MM.1S (cell line): ENCODE data around the gene RBM12.

Source experiments
- DNase-seq: peaks from one replicate; pipeline ENCODE4 v3.0.0-alpha.2; 2015
- H2AFZ ChIP-seq: fragments of 300-600 bp; sonication (generic); 2 replicates; pipeline ENCODE4 v1.6.0; 2016; ENCODE audit warnings: antibody characterized with exemption, low read length
- H3F3A ChIP-seq: fragments of 300-600 bp; sonication (generic); 2 replicates; pipeline ENCODE4 v1.6.1; 2016; ENCODE audit warnings: mild to moderate bottlenecking, antibody characterized with exemption, low read length, moderate library complexity, mixed read lengths; ENCODE audit not compliant: insufficient read depth
- H3K27ac ChIP-seq: fragments of 300-600 bp; sonication (generic); 2 replicates; pipeline ENCODE4 v1.5.1; 2016; ENCODE audit warnings: mild to moderate bottlenecking, low read length
- H3K27me3 ChIP-seq: fragments of 300-600 bp; sonication (generic); replicated peaks from 2 replicates; pipeline ENCODE4 v1.6.0; 2016; ENCODE audit warnings: low read length; ENCODE audit not compliant: insufficient read depth
- H3K36me3 ChIP-seq: fragments of 300-600 bp; sonication (generic); replicated peaks from 2 replicates; pipeline ENCODE4 v1.6.1; 2016; ENCODE audit warnings: mild to moderate bottlenecking, low read length, mixed read lengths; ENCODE audit not compliant: insufficient read depth
- H3K4me1 ChIP-seq: fragments of 300-600 bp; sonication (generic); 2 replicates; pipeline ENCODE4 v1.6.1; 2016; ENCODE audit warnings: low read length, mixed read lengths
- H3K4me2 ChIP-seq: fragments of 300-600 bp; sonication (generic); 2 replicates; pipeline ENCODE4 v1.6.0; 2016; ENCODE audit warnings: low read depth, low read length
- H3K4me3 ChIP-seq: fragments of 300-600 bp; sonication (generic); 2 replicates; pipeline ENCODE4 v1.5.1; 2016; ENCODE audit warnings: low read length, mixed read lengths
- H3K79me2 ChIP-seq: fragments of 300-600 bp; sonication (generic); 2 replicates; pipeline ENCODE4 v1.6.1; 2016; ENCODE audit warnings: mixed run types, low read length, mixed read lengths
- H3K9ac ChIP-seq: fragments of 300-600 bp; sonication (generic); 2 replicates; pipeline ENCODE4 v1.6.1; 2016; ENCODE audit warnings: low read length, mixed read lengths
- H3K9me2 ChIP-seq: fragments of 300-600 bp; sonication (generic); replicated peaks from 2 replicates; pipeline ENCODE4 v1.6.1; 2016; ENCODE audit warnings: mild to moderate bottlenecking, low read length, mixed read lengths; ENCODE audit not compliant: insufficient read depth
- H3K9me3 ChIP-seq: fragments of 300-600 bp; sonication (generic); replicated peaks from 2 replicates; pipeline ENCODE4 v1.6.1; 2016; ENCODE audit warnings: mild to moderate bottlenecking, low read length, mixed read lengths; ENCODE audit not compliant: insufficient read depth
- H4K20me1 ChIP-seq: fragments of 300-600 bp; sonication (generic); 2 replicates; pipeline ENCODE4 v1.6.1; 2016; ENCODE audit warnings: mild to moderate bottlenecking, low read length, moderate library complexity, mixed read lengths; ENCODE audit not compliant: insufficient read depth
- EZH2 ChIP-seq: fragments of 300-600 bp; sonication (generic); optimal IDR thresholded peaks from 2 replicates; pipeline ENCODE3; 2017; ENCODE audit warnings: low read depth, mild to moderate bottlenecking, antibody characterized with exemption, low read length, mixed read lengths
- EZH2phosphoT487 ChIP-seq: fragments of 300-600 bp; sonication (generic); IDR thresholded peaks from 2 replicates; pipeline ENCODE4 v1.6.1; 2018; ENCODE audit warnings: antibody characterized with exemption, low read length
- TF ChIP-seq, protein P1 (sequence below): fragments of 300-600 bp; sonication (generic); IDR thresholded peaks from 2 replicates; pipeline ENCODE4 v1.5.1; 2016; ENCODE audit warnings: antibody characterized with exemption, low read length, mixed read lengths

The RBM12 gene

DNA sequence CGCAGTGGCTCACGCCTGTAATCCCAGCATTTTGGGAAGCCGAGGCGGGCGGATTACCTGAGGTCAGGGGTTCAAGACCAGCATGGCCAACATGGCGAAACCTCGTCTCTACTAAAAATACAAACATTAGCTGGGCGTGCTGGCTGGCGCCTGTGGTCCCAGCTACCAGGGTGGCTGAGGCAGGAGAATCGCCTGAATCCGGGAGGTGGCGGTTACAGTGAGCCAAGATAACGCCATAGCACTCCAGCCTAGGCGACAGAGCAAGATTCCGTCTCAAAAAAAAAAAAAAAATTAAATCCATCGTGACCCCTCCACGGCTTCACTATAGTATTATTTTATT, 1.2 kb upstream of the RBM12 start:
- no peaks in the 10 kb centered on the region; the same call in 1 of the 2 replicates for H3K36me3 ChIP-seq
- peaks cover 39% of the 10 kb centered on the region for H3K79me2 ChIP-seq
- no peak overlapping the region for H3K9ac ChIP-seq
- no peaks in the 10 kb centered on the region for H3K27me3 ChIP-seq
- H3F3A ChIP-seq = peaks cover 23% of the 10 kb centered on the region
- no peak overlapping the region for H3K27ac ChIP-seq
- peaks cover 26% of the 10 kb centered on the region for H4K20me1 ChIP-seq
- H3K4me3 ChIP-seq = no peak overlapping the region
- H2AFZ ChIP-seq = no peak overlapping the region
- no peaks in the 10 kb centered on the region for H3K9me2 ChIP-seq
- H3K9me3 ChIP-seq = no peaks in the 10 kb centered on the region
- DNase-seq = no peak
- H3K4me2 ChIP-seq = no peak overlapping the region
- peaks cover 21% of the 10 kb centered on the region for H3K4me1 ChIP-seq
- no peak for TF ChIP-seq EZH2
- TF ChIP-seq, protein P1, sequence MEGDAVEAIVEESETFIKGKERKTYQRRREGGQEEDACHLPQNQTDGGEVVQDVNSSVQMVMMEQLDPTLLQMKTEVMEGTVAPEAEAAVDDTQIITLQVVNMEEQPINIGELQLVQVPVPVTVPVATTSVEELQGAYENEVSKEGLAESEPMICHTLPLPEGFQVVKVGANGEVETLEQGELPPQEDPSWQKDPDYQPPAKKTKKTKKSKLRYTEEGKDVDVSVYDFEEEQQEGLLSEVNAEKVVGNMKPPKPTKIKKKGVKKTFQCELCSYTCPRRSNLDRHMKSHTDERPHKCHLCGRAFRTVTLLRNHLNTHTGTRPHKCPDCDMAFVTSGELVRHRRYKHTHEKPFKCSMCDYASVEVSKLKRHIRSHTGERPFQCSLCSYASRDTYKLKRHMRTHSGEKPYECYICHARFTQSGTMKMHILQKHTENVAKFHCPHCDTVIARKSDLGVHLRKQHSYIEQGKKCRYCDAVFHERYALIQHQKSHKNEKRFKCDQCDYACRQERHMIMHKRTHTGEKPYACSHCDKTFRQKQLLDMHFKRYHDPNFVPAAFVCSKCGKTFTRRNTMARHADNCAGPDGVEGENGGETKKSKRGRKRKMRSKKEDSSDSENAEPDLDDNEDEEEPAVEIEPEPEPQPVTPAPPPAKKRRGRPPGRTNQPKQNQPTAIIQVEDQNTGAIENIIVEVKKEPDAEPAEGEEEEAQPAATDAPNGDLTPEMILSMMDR = no peak
- no peak for TF ChIP-seq EZH2phosphoT487

GRCh38 chr20:35663516-35664465, 909 bp downstream of the RBM12 start:
- Histone ChIP-seq H4K20me1 (peaks cover 47% of the 10 kb centered on the region), H3K4me3 (peak overlapping the region; percentile 92), H3F3A (peaks cover 27% of the 10 kb centered on the region), H2AFZ (peak overlapping the region; percentile 47), H3K27me3 (no peaks in the 10 kb centered on the region), H3K4me2 (peak overlapping the region; percentile 82), H3K9ac (peak overlapping the region; percentile 96), H3K9me3 (no peaks in the 10 kb centered on the region), H3K27ac (peak overlapping the region; percentile 80), H3K36me3 (no peaks in the 10 kb centered on the region), H3K4me1 (peaks cover 31% of the 10 kb centered on the region), H3K9me2 (no peaks in the 10 kb centered on the region), H3K79me2 (peaks cover 60% of the 10 kb centered on the region)
- peak; percentile 65 for DNase-seq
- TF ChIP-seq EZH2 (no peak), EZH2phosphoT487 (no peak)
- TF ChIP-seq, protein P1 = no peak; the same call in 1 of the 2 replicates

DNA sequence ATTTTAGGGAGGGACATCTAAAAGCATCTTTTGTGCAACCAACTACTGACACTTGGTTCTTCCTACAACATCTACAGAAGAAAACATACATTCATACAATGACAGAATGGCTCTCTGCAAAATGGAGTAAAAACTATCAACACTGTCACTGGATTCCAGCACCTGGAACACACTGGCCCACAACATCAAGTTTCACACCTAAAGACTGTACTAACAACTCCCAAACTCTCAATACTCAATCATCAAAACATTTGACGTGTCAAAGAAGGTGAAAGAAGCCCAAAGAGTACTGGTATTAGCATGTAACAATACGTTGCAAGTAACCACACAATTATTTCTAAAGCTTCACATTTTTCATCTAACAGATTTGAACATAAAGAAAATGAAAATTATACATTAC, 2.1 kb downstream of the RBM12 start:
- no peaks in the 10 kb centered on the region for H3K9me2 ChIP-seq
- DNase-seq = no peak
- no peaks in the 10 kb centered on the region for H3K27me3 ChIP-seq
- H3K4me1 ChIP-seq = peaks cover 31% of the 10 kb centered on the region
- H3K9me3 ChIP-seq = no peaks in the 10 kb centered on the region
- H3K4me3 ChIP-seq = peak overlapping the region; percentile 92
- H3K27ac ChIP-seq = no peak overlapping the region
- H3F3A ChIP-seq = peaks cover 27% of the 10 kb centered on the region
- H3K9ac ChIP-seq = peak overlapping the region; percentile 4; the same call in 1 of the 2 replicates
- peaks cover 71% of the 10 kb centered on the region for H3K79me2 ChIP-seq
- peak overlapping the region; percentile 82 for H3K4me2 ChIP-seq
- H4K20me1 ChIP-seq = peaks cover 57% of the 10 kb centered on the region
- no peaks in the 10 kb centered on the region for H3K36me3 ChIP-seq
- TF ChIP-seq EZH2phosphoT487 (no peak), EZH2 (no peak)
- TF ChIP-seq, protein P1 = no peak
- H2AFZ ChIP-seq = no peak overlapping the region
